GM19397 (cell line): Measurements from ENCODE around the gene BDP1.
"Not testable (repeated sequence)": the region's sequence is repeated elsewhere in the genome, so short reads cannot be mapped to it uniquely, and the experiment has no call there.

Experiments
- ATAC-seq: cut with Tn5 transposase; IDR thresholded peaks from one replicate; pipeline ENCODE4 v1.9.1; 2021; ENCODE audit warnings: mild to moderate bottlenecking, moderate library complexity; ENCODE audit not compliant: unreplicated experiment

Gene BDP1

GRCh38 chr5:71569748-71570509, 114.5 kb downstream of the BDP1 start:
- ATAC-seq: no peak

GRCh38 chr5:71571811-71572210, 116.4 kb downstream of the BDP1 start:
- ATAC-seq: not testable (repeated sequence)

GRCh38 chr5:71573591-71573990, 118.1 kb downstream of the BDP1 start:
- no peak for ATAC-seq

GRCh38 chr5:71575588-71575987, 120.1 kb downstream of the BDP1 start:
- ATAC-seq: not testable (repeated sequence)

GRCh38 chr5:71576241-71576640, 120.8 kb downstream of the BDP1 start:
- no peak for ATAC-seq

- ATAC-seq: not testable (repeated sequence)
Measured at GRCh38 chr5:71577839-71578238, 122.4 kb downstream of the BDP1 start.

- no peak for ATAC-seq
Measured at GRCh38 chr5:71582945-71583584, 127.6 kb downstream of the BDP1 start.

- ATAC-seq: peak; percentile 4
Measured at GRCh38 chr5:71586052-71586940, 130.8 kb downstream of the BDP1 start.

GRCh38 chr5:71586941-71587765, 131.7 kb downstream of the BDP1 start, which contains the start of gene MCCC2:
Gene MCCC2, plus strand, starts transcription at chr5:71587340. Its CDS starts 86 bp downstream, at chr5:71587426.
- peak; percentile 99 for ATAC-seq

GRCh38 chr5:71587766-71588532, 132.5 kb downstream of the BDP1 start:
- peak; percentile 1 for ATAC-seq

GRCh38 chr5:71588533-71588885, 133.1 kb downstream of the BDP1 start:
- no peak for ATAC-seq

- no peak for ATAC-seq
Measured at GRCh38 chr5:71589903-71590302, 134.5 kb downstream of the BDP1 start.

- ATAC-seq: no peak
Measured at GRCh38 chr5:71591100-71591499, 135.6 kb downstream of the BDP1 start.

GRCh38 chr5:71596169-71596568, 140.7 kb downstream of the BDP1 start:
- no peak for ATAC-seq

GRCh38 chr5:71597001-71597400, 141.6 kb downstream of the BDP1 start:
- no peak for ATAC-seq

GRCh38 chr5:71600783-71601182, 145.3 kb downstream of the BDP1 start:
- no peak for ATAC-seq

GRCh38 chr5:71601222-71602026, 146.0 kb downstream of the BDP1 start:
- ATAC-seq: peak; percentile 91

GRCh38 chr5:71609916-71610315, 154.5 kb downstream of the BDP1 start:
- ATAC-seq: not testable (repeated sequence)

GRCh38 chr5:71615809-71616208, 160.4 kb downstream of the BDP1 start:
- no peak for ATAC-seq
